CMK (cell line): Measurements from ENCODE around the gene PLEKHF1.

Experiments used
- DNase-seq: peaks from one replicate; pipeline ENCODE4 v3.0.0-alpha.2; 2010; ENCODE audit warnings: low read depth

The PLEKHF1 gene

DNA sequence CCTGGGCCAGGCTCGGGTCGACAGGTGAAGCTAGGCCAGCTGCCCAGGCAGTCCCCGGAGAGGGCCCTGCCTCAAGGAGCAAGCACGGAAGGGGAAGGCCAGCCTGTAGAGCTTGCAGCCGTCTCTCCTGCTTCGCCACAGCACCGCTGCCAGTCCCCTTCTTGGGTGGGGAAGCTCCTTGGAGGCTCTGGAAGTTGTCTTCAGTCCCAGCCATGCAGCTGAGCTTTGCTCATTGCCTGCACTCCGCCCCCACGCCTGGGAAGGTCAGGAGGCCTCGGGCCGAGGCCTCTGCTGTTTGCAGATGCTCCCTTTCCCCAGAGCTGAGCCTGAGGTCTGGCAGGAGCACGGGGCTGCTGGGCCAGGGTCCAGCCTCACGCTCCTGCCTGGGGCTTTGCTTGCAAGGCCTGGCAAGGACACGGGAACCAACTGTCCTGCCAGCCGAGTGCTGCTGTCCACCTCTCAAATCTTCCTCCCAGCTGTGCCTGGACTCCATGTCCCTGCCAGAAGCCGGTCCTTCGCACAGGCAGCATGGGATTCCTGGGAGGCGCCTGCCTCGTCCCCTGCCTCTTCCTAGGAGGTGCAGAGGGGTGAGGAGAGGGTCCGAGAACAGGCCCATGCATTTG, 13.3 kb downstream of the PLEKHF1 start:
- no peak for DNase-seq

GRCh38 chr19:29679598-29680210, 14.4 kb downstream of the PLEKHF1 start:
- no peak for DNase-seq

DNA sequence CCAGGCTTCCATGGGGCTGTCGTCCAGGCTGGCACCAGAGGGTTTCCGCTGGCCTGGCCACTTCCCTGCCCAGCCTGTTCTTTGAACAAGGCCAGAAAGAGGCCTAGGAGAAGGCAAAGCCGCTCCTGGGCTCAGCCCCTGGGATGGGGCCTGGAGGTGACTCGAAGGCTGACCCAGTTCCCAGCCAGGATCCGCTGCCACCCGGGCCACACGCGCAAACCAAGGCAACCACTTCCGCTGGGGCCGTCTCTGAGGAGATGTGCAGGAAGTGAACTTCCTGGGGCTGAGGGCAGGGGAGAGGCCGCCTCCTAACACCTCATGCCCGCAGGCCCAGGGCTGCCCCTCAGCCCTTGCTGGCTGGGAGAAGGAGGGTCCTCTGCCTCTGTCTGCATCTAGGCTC, 15.2 kb downstream of the PLEKHF1 start:
- peak; percentile 72 for DNase-seq

DNA sequence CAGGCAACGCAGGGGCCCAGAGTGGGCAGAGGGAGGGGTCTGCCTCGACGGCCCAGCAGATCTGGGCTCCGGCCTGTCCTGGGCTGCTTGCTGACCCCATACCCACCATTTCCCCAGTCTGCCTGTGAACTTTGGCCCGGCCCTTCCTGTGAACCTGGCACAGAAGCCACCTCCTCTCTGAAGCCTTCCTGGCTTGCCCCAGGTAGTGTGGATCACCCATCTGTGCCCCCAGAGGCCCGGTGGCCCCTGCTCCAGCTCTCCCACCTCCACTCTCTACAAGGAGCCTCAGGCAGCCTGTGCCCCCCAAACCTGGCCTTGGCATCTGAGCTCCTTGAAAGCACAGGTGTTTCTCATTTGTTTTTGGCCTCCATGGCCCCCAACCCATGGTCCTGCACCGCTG, 15.7 kb downstream of the PLEKHF1 start:
- DNase-seq, result no peak

DNA sequence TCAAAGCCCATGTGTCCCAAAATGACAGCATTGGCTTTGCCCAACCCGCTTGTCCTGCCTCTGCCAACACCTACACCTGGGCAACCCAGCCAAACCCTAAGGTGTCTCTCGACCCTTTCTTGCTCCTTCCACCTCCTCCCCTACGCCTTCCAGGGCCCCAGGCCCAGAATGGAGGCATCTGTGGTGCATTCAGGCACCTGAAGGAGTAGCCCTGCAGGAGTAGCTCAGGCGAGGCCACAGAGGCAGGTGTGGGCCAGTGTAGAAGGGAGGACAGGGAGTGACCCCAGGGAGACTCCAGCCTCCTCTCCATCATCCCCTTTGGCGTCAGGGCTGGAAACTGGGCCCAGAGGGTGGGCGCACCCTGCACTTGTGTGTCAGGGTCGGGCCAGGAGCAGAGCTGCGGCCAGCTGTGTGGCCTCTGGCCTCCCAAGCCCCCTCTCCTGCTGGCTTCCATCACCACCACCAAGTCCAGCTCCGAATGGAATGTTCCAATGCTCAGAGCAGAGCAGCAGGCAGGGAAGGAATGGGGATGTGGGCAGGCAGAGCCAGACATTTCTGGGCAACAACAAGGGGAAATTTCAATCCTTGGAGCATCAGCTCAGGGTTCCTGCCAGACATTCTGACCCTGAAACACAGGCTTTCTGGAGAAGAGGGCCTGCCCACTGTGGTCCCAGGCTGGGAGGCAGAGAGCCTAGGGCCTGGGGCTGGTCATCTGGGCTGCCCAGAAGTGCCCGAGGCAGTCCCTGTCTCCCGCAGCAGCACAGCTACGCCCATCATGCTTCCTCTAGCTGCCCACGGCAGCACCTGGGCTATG, 16.4 kb downstream of the PLEKHF1 start:
- DNase-seq, result no peak

DNA sequence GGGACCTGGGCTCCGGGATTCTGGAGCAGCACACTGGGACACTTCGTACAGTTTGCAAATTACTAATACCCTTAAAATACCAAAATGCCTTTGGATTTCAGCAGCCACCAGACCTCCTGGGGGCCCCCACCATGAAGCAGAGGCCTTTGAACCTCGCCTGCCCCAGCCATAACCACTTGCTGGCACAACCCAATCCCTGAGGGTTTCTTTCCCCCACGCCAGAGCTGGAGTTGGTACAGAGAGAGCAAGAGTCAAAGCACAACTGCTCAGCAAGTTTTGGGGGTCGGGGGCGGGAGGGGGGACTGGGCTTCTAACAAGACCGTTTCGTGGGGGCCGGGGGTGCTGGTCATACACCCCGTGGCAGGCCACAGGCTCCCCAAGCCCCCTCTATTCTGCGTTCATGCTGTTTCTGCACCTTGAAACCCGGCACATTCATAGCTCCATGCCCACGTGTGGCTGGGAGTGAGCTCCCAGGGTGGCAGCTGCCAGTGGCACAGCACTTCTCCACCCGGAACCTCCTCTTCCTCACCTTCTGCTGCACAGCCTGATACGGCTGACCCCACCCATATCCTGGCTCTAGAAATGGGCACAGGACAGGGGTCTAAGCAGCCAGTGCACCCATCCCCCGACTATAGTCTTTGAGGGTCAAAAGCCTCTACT, 17.1 kb downstream of the PLEKHF1 start:
- DNase-seq, result no peak

GRCh38 chr19:29683009-29683408, 17.7 kb downstream of the PLEKHF1 start:
- no peak for DNase-seq

- DNase-seq, result no peak
Observed at GRCh38 chr19:29685326-29685725, 20.1 kb downstream of the PLEKHF1 start.

GRCh38 chr19:29686285-29686805, 21.1 kb downstream of the PLEKHF1 start:
- DNase-seq, result no peak

DNA sequence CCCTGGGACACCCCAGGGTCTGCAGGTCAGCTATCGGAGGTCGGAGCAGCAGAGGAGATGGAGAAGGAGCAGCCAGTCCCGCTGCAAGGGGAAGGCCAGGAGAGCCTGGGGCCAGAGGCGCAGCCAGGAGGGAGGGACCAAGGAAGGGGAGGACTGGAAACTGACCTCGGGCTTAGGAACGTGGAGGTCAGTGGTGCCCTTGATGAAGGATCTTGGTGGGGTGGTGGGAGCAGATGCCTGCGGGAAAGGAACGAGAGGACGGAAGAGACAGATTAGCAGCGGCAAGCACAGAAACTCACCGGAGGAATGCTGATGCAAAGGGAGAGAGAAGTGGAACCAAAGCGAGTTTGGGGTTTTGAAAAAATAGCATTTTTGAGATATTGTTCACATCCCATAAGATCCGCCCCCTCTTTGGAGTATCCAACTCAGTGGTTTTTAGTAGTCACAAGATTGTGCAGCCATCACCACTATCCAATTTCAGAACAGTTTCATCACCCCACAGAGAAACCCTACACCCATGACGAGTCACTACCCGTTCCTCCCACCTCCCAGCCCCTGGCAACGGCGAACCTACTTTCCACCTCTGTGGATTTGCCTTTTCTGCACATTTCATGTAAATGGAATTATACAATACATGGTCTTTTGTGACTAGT, 22.1 kb downstream of the PLEKHF1 start:
- DNase-seq, result no peak

GRCh38 chr19:29687897-29688728, 22.9 kb downstream of the PLEKHF1 start:
- DNase-seq, result no peak

DNA sequence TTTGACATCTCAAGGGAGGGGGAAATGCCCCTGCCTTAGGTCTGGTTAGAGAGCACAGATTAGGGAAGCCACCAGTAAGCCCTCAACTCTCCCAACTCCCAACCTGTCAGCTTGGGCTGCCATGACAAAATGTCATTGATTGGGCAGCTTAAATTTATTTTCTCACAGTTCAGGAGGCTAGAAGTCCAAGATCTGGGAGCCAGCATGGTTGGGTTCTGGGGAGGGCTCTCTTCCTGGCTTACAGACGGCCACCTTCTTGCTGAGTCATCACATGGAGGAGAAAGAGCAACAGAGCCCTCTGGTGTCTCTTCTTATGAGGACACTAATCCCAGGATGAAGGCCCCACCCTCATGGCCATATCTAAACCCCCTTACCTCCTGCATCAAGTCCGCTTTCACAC, 25.6 kb downstream of the PLEKHF1 start:
- peak; percentile 60 for DNase-seq

- no peak for DNase-seq
Observed at GRCh38 chr19:29694161-29694560, 28.9 kb downstream of the PLEKHF1 start.

DNA sequence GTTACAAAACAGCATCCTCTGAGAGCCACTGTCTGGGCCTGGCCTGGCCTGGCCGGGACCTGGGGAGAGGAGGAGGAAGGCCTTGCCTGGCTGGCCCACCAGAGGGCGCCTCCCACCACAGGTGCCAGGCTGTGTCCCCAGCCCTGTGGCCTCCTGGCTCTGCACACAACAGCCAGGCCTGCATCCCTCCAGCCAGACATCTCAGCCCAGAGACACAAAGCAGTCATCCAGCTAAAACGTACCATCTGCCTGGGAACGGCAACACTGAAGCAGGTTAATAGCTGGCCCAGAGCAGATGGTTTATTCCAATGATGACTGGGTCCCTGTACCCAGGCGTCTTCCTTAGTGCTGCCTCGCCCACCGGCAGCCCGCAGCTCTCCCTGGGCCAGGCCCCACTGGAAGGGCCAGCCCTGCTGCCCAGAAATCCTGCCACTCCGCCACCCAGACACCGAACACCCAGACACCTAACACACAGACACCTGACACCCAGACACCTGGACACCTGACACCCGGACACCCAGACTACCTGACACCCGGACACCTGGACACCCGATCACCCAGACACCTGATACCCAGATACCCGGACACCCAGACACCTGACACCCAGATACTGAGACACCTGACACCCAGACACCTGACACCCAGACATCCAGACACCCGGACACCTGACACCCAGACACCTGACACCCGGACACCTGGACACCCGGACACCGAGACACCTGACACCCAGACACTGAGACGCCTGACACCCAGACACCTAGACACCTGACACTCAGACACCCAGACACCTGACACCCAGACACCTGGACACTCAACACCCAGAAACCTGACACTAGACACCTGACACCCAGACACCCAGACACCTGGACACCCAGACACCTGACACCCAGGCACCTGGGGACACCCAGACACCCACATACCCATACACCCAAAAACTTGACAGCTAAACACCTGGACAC, 29.7 kb downstream of the PLEKHF1 start:
- DNase-seq, result peak; percentile 49

GRCh38 chr19:29695765-29696564, 30.7 kb downstream of the PLEKHF1 start:
- no peak for DNase-seq

- DNase-seq, result no peak
Observed at GRCh38 chr19:29696565-29696846, 31.2 kb downstream of the PLEKHF1 start.

- no peak for DNase-seq
Observed at GRCh38 chr19:29697523-29698261, 32.4 kb downstream of the PLEKHF1 start.

- no peak for DNase-seq
Observed at GRCh38 chr19:29699861-29700260, 34.6 kb downstream of the PLEKHF1 start.

GRCh38 chr19:29700498-29700897, 35.2 kb downstream of the PLEKHF1 start:
- DNase-seq, result no peak
